Activated CD8-positive, alpha-beta T cell treated with anti-CD3 and anti-CD28 coated beads for 36 hours (primary cell): ENCODE data around the gene MTA3. TPM values are rescaled to one million over a fixed set of nuclear protein-coding genes. Genes with fewer than 3 reads are reported as not detected.
A peak's percentile ranks its signal among the peaks of the same experiment; 100 is the strongest.

Experiments
- ATAC-seq: fragments of 200-7000 bp; cut with Tn5 transposase; one replicate; pipeline ENCODE4 v1.10.0; 2021; ENCODE audit warnings: mild to moderate bottlenecking, moderate library complexity
- CTCF ChIA-PET: fragments of 350-600 bp; sonication (Branson Sonifier 250); formaldehyde crosslinking; loops from one replicate; lab custom pipeline; 2021; ENCODE audit warnings: antibody characterized with exemption; lab: Charles Lee
- POLR2A ChIA-PET: fragments of 350-600 bp; sonication (Branson Sonifier 250); formaldehyde crosslinking; loops from one replicate; lab custom pipeline; 2021; ENCODE audit warnings: antibody characterized with exemption; lab: Charles Lee
- DNase-seq: peaks from one replicate; pipeline ENCODE4 v3.0.0-alpha.2; 2020
- H3K27ac Mint-ChIP-seq: one replicate; pipeline ENCODE4 v1.8.0; 2021; ENCODE audit warnings: mild to moderate bottlenecking, mixed read lengths
- H3K27me3 Mint-ChIP-seq: one replicate; pipeline ENCODE4 v1.8.0; 2021; ENCODE audit warnings: mixed read lengths
- H3K36me3 Mint-ChIP-seq: one replicate; pipeline ENCODE4 v1.8.0; 2021; ENCODE audit warnings: low read depth, mixed read lengths
- H3K4me1 Mint-ChIP-seq: one replicate; pipeline ENCODE4 v1.8.0; 2021; ENCODE audit warnings: low read depth, mixed read lengths
- H3K4me3 Mint-ChIP-seq: one replicate; pipeline ENCODE4 v1.8.0; 2021; ENCODE audit warnings: mild to moderate bottlenecking, moderate library complexity, mixed read lengths
- H3K9me3 Mint-ChIP-seq: one replicate; pipeline ENCODE4 v1.8.0; 2021; ENCODE audit warnings: mixed read lengths
- intact Hi-C: fragments of 100-400 bp; cut with micrococcal nuclease; formaldehyde crosslinking; loops from one replicate; pipeline ENCODE4 v1.10.0; 2022
- total RNA-seq, 2 experiments: library from RNA; stranded (reverse); gene quantifications; one replicate each; pipeline ENCODE4 v1.2.3, GENCODE V29; 2021
- TF ChIP-seq, protein P1 (sequence below): fragments of 200-600 bp; IDR thresholded peaks from one replicate; pipeline ENCODE4 v1.8.0; 2022; ENCODE audit warnings: antibody characterized with exemption, mild to moderate bottlenecking

The MTA3 gene
- total RNA-seq, 2 experiments from 2014 or later, result 32.6 to 35.9 TPM

GRCh38 chr2:42659609-42660008, 91.2 kb downstream of the MTA3 start:
- ATAC-seq, result no peak
- no peak overlapping the region for H3K27ac Mint-ChIP-seq

DNA sequence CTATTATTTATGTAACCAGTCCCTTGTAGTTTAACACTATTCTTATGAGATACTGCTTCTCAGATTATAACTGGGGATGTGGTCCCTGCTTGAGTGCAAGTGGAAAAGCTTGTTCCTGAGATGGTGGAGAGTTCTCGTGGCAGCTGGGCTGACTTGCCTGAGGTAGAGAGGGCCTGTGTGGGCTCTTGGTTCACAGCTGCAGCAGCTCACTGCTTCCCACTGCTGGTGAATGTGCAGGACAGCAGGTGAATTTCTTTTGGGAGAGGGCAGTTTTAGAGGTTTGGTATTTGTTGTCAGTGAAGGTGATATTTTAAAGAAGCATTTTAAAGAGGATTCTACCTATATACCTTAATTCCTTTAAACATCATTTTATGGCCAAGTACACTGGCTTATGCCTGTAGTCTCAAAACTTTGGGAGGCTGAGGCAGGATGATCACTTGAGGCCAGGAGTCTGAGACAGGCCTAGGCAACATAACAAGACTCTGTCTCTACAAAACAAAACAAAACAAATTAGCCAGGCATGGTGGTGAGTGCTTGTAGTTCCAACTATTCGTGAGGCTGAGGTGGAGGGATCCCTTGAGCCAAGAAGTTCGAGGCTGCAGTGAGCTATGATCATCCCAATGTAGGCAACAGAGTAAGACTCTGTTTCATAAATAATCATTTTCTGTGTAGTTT, 94.8 kb downstream of the MTA3 start:
- TF ChIP-seq, protein P1, sequence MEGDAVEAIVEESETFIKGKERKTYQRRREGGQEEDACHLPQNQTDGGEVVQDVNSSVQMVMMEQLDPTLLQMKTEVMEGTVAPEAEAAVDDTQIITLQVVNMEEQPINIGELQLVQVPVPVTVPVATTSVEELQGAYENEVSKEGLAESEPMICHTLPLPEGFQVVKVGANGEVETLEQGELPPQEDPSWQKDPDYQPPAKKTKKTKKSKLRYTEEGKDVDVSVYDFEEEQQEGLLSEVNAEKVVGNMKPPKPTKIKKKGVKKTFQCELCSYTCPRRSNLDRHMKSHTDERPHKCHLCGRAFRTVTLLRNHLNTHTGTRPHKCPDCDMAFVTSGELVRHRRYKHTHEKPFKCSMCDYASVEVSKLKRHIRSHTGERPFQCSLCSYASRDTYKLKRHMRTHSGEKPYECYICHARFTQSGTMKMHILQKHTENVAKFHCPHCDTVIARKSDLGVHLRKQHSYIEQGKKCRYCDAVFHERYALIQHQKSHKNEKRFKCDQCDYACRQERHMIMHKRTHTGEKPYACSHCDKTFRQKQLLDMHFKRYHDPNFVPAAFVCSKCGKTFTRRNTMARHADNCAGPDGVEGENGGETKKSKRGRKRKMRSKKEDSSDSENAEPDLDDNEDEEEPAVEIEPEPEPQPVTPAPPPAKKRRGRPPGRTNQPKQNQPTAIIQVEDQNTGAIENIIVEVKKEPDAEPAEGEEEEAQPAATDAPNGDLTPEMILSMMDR, result peak; percentile 87
- Mint-ChIP-seq H3K4me3 (no peak overlapping the region), H3K4me1 (peaks cover 16% of the 10 kb centered on the region), H3K27me3 (no peaks in the 10 kb centered on the region), H3K27ac (peak overlapping the region; percentile 57), H3K9me3 (no peaks in the 10 kb centered on the region), H3K36me3 (peaks cover under 1% of the 10 kb centered on the region)
- peak; percentile 99 for ATAC-seq
- ChIA-PET POLR2A (interaction anchor here (0.7 to 1.3 kb wide), 4 partner anchors 94 to 168 kb away, joined by 3 to 4 read pairs (median 4); no protein-coding TSS in a partner anchor), CTCF (interaction anchor here (0.6 to 3.2 kb wide), 42 partner anchors 9 to 582 kb away, joined by 3 to 32 read pairs (median 5); partner anchors contain the start of gene KCNG3)
- intact Hi-C loops, result loop anchor here (2.0 to 5.0 kb wide), 2 partner anchors 151 to 168 kb away; no protein-coding TSS in a partner anchor
- DNase-seq, result peak; percentile 71

More at GRCh38 chr2:42659609-42660008, 91.2 kb downstream of the MTA3 start:
- Mint-ChIP-seq H3K36me3 (peaks cover 6% of the 10 kb centered on the region), H3K27me3 (no peaks in the 10 kb centered on the region), H3K4me3 (no peak overlapping the region), H3K4me1 (peaks cover 27% of the 10 kb centered on the region), H3K9me3 (no peaks in the 10 kb centered on the region)
- intact Hi-C loops, result loop anchor here (5.0 kb wide), 1 partner anchor 147 kb away; no protein-coding TSS in a partner anchor
- DNase-seq, result no peak
- CTCF ChIA-PET, result interaction anchor here (0.7 kb wide), 1 partner anchor 164 kb away, joined by 4 read pairs; no protein-coding TSS in a partner anchor
- POLR2A ChIA-PET, result no interaction called here
- TF ChIP-seq, protein P1, result no peak

GRCh38 chr2:42663828-42664227, 95.4 kb downstream of the MTA3 start:
- H3K27me3 Mint-ChIP-seq, result no peaks in the 10 kb centered on the region
- peak overlapping the region; percentile 50 for H3K27ac Mint-ChIP-seq
- H3K36me3 Mint-ChIP-seq, result no peaks in the 10 kb centered on the region
- H3K4me3 Mint-ChIP-seq, result no peak overlapping the region
- no peaks in the 10 kb centered on the region for H3K9me3 Mint-ChIP-seq
- H3K4me1 Mint-ChIP-seq, result peaks cover 16% of the 10 kb centered on the region
- CTCF ChIA-PET, result interaction anchor here (1.0 to 3.2 kb wide), 23 partner anchors 10 to 234 kb away, joined by 3 to 32 read pairs (median 6); partner anchors contain the start of gene KCNG3
- ATAC-seq (no peak), DNase-seq (no peak)
- POLR2A ChIA-PET, result interaction anchor here (0.8 to 1.3 kb wide), 2 partner anchors 130 to 170 kb away, joined by 3 read pairs; partner anchors contain the start of gene KCNG3
- intact Hi-C loops, result loop anchor here (2.0 to 5.0 kb wide), 2 partner anchors 152 to 169 kb away; no protein-coding TSS in a partner anchor
- TF ChIP-seq, protein P1, result no peak

GRCh38 chr2:42673989-42674579, 105.7 kb downstream of the MTA3 start:
- H3K4me3 Mint-ChIP-seq, result no peak overlapping the region
- ATAC-seq, result no peak
- POLR2A ChIA-PET, result interaction anchor here (0.5 kb wide), 1 partner anchor 101 kb away, joined by 3 read pairs; no protein-coding TSS in a partner anchor
- intact Hi-C loops, result no loop called here
- H3K27ac Mint-ChIP-seq, result no peak overlapping the region
- DNase-seq, result no peak
- no peaks in the 10 kb centered on the region for H3K9me3 Mint-ChIP-seq
- CTCF ChIA-PET, result interaction anchor here (1.1 to 4.3 kb wide), 3 partner anchors 10 to 154 kb away, joined by 3 to 18 read pairs (median 6); no protein-coding TSS in a partner anchor
- no peaks in the 10 kb centered on the region for H3K27me3 Mint-ChIP-seq
- H3K36me3 Mint-ChIP-seq, result peaks cover 10% of the 10 kb centered on the region
- TF ChIP-seq, protein P1, result no peak
- H3K4me1 Mint-ChIP-seq, result peaks cover 7% of the 10 kb centered on the region
